Parathyroid adenoma (tissue), 2 donors: Measurements from ENCODE around the gene LAMB4.

ENCODE experiments used
- H2AFZ ChIP-seq: fragments of 300-600 bp; sonication (generic); one replicate; pipeline ENCODE4 v1.7.0; 2017; ENCODE audit warnings: antibody characterized with exemption, mild to moderate bottlenecking
- H3K27ac ChIP-seq: fragments of 300-600 bp; sonication (generic); one replicate; pipeline ENCODE4 v1.7.0; 2017
- H3K27me3 ChIP-seq: fragments of 300-600 bp; sonication (generic); one replicate; pipeline ENCODE4 v1.7.0; 2017; ENCODE audit warnings: low read length; ENCODE audit not compliant: control insufficient read depth, insufficient read depth
- H3K36me3 ChIP-seq: fragments of 300-600 bp; sonication (generic); one replicate; pipeline ENCODE4 v1.7.0; 2017; ENCODE audit warnings: low read length; ENCODE audit not compliant: control insufficient read depth, insufficient read depth
- H3K4me1 ChIP-seq: fragments of 300-600 bp; sonication (generic); one replicate; pipeline ENCODE4 v1.7.0; 2017; ENCODE audit warnings: control low read depth
- H3K4me2 ChIP-seq: fragments of 300-600 bp; sonication (generic); one replicate; pipeline ENCODE4 v1.7.0; 2017; ENCODE audit warnings: low read length
- H3K4me3 ChIP-seq: fragments of 300-600 bp; sonication (generic); one replicate; pipeline ENCODE4 v1.7.0; 2017; ENCODE audit warnings: low read depth, low read length
- H3K79me2 ChIP-seq: fragments of 300-600 bp; sonication (generic); one replicate; pipeline ENCODE4 v1.7.0; 2017; ENCODE audit warnings: control low read depth
- H3K9ac ChIP-seq: fragments of 300-600 bp; sonication (generic); one replicate; pipeline ENCODE4 v1.7.0; 2017; ENCODE audit warnings: mild to moderate bottlenecking
- H3K9me3 ChIP-seq: fragments of 300-600 bp; sonication (generic); one replicate; pipeline ENCODE4 v1.7.0; 2017; ENCODE audit warnings: low read length; ENCODE audit not compliant: control insufficient read depth
- CTCF ChIP-seq: fragments of 300-600 bp; sonication (generic); IDR thresholded peaks from one replicate; pipeline ENCODE4 v1.7.0; 2017; ENCODE audit warnings: antibody characterized with exemption, mild to moderate bottlenecking
- donor health status: primary hyperparathyroidism.

LAMB4 gene

GRCh38 chr7:108143658-108144420 is 13.7 kb upstream of the LAMB4 start:
- Histone ChIP-seq H3K4me2 (no peak overlapping the region), H3K4me3 (no peak overlapping the region), H3K9ac (no peak overlapping the region), H3K4me1 (no peaks in the 10 kb centered on the region), H3K9me3 (no peaks in the 10 kb centered on the region), H3K27ac (no peak overlapping the region), H2AFZ (no peak overlapping the region), H3K27me3 (no peaks in the 10 kb centered on the region), H3K79me2 (no peaks in the 10 kb centered on the region), H3K36me3 (no peaks in the 10 kb centered on the region)
- TF ChIP-seq CTCF = no peak

- no peak for TF ChIP-seq CTCF
- Histone ChIP-seq H3K27ac (no peak overlapping the region), H3K4me1 (no peaks in the 10 kb centered on the region), H3K9me3 (no peaks in the 10 kb centered on the region), H3K9ac (no peak overlapping the region), H2AFZ (no peak overlapping the region), H3K4me3 (no peak overlapping the region), H3K4me2 (no peak overlapping the region), H3K79me2 (no peaks in the 10 kb centered on the region), H3K36me3 (no peaks in the 10 kb centered on the region), H3K27me3 (no peaks in the 10 kb centered on the region)
These were observed 12.6 kb upstream of the LAMB4 start for GRCh38 chr7:108142675-108143259.

- Histone ChIP-seq H3K79me2 (no peaks in the 10 kb centered on the region), H3K4me2 (no peak overlapping the region), H3K4me1 (no peaks in the 10 kb centered on the region), H3K27me3 (no peaks in the 10 kb centered on the region), H3K27ac (no peak overlapping the region), H3K36me3 (no peaks in the 10 kb centered on the region), H3K4me3 (no peak overlapping the region), H3K9me3 (no peaks in the 10 kb centered on the region), H3K9ac (no peak overlapping the region), H2AFZ (no peak overlapping the region)
- no peak for TF ChIP-seq CTCF
These were observed 12.0 kb upstream of the LAMB4 start for GRCh38 chr7:108142180-108142579.

GRCh38 chr7:108140671-108141070 is 10.5 kb upstream of the LAMB4 start:
- no peak overlapping the region for H3K4me2 ChIP-seq
- no peak for TF ChIP-seq CTCF

GRCh38 chr7:108138911-108139310 is 8.8 kb upstream of the LAMB4 start:
- no peak for TF ChIP-seq CTCF
- no peak overlapping the region for H3K4me3 ChIP-seq
- no peak overlapping the region for H2AFZ ChIP-seq
- no peaks in the 10 kb centered on the region for H3K4me1 ChIP-seq
- H3K9ac ChIP-seq = no peak overlapping the region
- H3K4me2 ChIP-seq = no peak overlapping the region
- H3K79me2 ChIP-seq = no peaks in the 10 kb centered on the region
- H3K27ac ChIP-seq = no peak overlapping the region
- H3K27me3 ChIP-seq = no peaks in the 10 kb centered on the region
- H3K9me3 ChIP-seq = no peaks in the 10 kb centered on the region
- no peaks in the 10 kb centered on the region for H3K36me3 ChIP-seq

More at GRCh38 chr7:108140671-108141070, 10.5 kb upstream of the LAMB4 start:
- no peaks in the 10 kb centered on the region for H3K4me1 ChIP-seq
- H3K27me3 ChIP-seq = no peaks in the 10 kb centered on the region
- no peaks in the 10 kb centered on the region for H3K9me3 ChIP-seq
- no peak overlapping the region for H3K9ac ChIP-seq
- H3K79me2 ChIP-seq = no peaks in the 10 kb centered on the region
- no peak overlapping the region for H2AFZ ChIP-seq
- H3K36me3 ChIP-seq = no peaks in the 10 kb centered on the region
- H3K4me3 ChIP-seq = no peak overlapping the region
- H3K27ac ChIP-seq = no peak overlapping the region
